Measurements from ENCODE around the gene FCHSD2.

- TF ChIP-seq EP300 (IDR thresholded peaks at IDR 0.05) (no peak), POLR2A (IDR thresholded peaks at IDR 0.05; ENCODE audit: low read depth) (no peak)
- TF ChIP-seq, protein P1, sequence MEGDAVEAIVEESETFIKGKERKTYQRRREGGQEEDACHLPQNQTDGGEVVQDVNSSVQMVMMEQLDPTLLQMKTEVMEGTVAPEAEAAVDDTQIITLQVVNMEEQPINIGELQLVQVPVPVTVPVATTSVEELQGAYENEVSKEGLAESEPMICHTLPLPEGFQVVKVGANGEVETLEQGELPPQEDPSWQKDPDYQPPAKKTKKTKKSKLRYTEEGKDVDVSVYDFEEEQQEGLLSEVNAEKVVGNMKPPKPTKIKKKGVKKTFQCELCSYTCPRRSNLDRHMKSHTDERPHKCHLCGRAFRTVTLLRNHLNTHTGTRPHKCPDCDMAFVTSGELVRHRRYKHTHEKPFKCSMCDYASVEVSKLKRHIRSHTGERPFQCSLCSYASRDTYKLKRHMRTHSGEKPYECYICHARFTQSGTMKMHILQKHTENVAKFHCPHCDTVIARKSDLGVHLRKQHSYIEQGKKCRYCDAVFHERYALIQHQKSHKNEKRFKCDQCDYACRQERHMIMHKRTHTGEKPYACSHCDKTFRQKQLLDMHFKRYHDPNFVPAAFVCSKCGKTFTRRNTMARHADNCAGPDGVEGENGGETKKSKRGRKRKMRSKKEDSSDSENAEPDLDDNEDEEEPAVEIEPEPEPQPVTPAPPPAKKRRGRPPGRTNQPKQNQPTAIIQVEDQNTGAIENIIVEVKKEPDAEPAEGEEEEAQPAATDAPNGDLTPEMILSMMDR (IDR thresholded peaks at IDR 0.05), result no peak
Measured at GRCh38 chr11:72983560-72983959, 158.6 kb downstream of the FCHSD2 start.
